ENCODE results near the gene FRMD4A.

- TF ChIP-seq EZH2phosphoT487 (IDR thresholded peaks at IDR 0.05; ENCODE audit: insufficient read depth, low read depth) (no peak), EZH2 (IDR thresholded peaks at IDR 0.05; ENCODE audit: insufficient read depth, poor library complexity, severe bottlenecking) (no peak)
These were observed 546.7 kb downstream of the FRMD4A start for GRCh38 chr10:13784067-13784466.
